Measurements from ENCODE around the gene CERS6. TPM values are rescaled to one million over a fixed set of nuclear protein-coding genes. Genes with fewer than 3 reads are reported as not detected.

The CERS6 gene
- total RNA-seq, 1 experiment from 2014 or later = 8.3 TPM

GRCh38 chr2:168503901-168504300 lies 47.8 kb downstream of the CERS6 start:
- no peaks in the 10 kb centered on the region for H3K27me3 ChIP-seq (ENCODE audit: insufficient read depth, low read depth)
- no peak overlapping the region for H3K4me3 ChIP-seq
- H3K79me2 ChIP-seq (ENCODE audit: low read depth) = no peaks in the 10 kb centered on the region
- H3K27ac ChIP-seq = no peak overlapping the region
- H3K9me3 ChIP-seq (ENCODE audit: insufficient read depth, low read depth) = no peaks in the 10 kb centered on the region
- H4K20me1 ChIP-seq (ENCODE audit: insufficient read depth) = no peaks in the 10 kb centered on the region
- no peak for DNase-seq
- H2AFZ ChIP-seq = no peak overlapping the region
- BruUV-seq (replicated peaks) = no TSS peak
- no peak overlapping the region for H3K4me2 ChIP-seq
- intact Hi-C loops (cut with micrococcal nuclease; ENCODE audit: unreplicated experiment) = no loop called here
- CTCF ChIA-PET = no interaction called here
- no peaks in the 10 kb centered on the region for H3F3A ChIP-seq (ENCODE audit: insufficient read depth, low read depth)
- POLR2A ChIA-PET (ENCODE audit: unreplicated experiment) = no interaction called here
- no peaks in the 10 kb centered on the region for H3K4me1 ChIP-seq (replicated peaks; ENCODE audit: insufficient read depth)
- no peaks in the 10 kb centered on the region for H3K9me2 ChIP-seq (ENCODE audit: insufficient read depth)
- TF ChIP-seq CTCF (conservative IDR thresholded peaks at IDR 0.05) (no peak), EZH2 (IDR thresholded peaks at IDR 0.05; ENCODE audit: low read depth) (no peak)
- H3K36me3 ChIP-seq (ENCODE audit: low read depth) = no peaks in the 10 kb centered on the region

GRCh38 chr2:168504323-168504722 lies 48.3 kb downstream of the CERS6 start:
- Histone ChIP-seq H3K4me2 (no peak overlapping the region), H3K9me3 (ENCODE audit: insufficient read depth, low read depth) (no peaks in the 10 kb centered on the region), H2AFZ (no peak overlapping the region), H3K79me2 (ENCODE audit: low read depth) (no peaks in the 10 kb centered on the region), H3K4me3 (no peak overlapping the region), H3K9me2 (ENCODE audit: insufficient read depth) (no peaks in the 10 kb centered on the region), H3K27me3 (ENCODE audit: insufficient read depth, low read depth) (no peaks in the 10 kb centered on the region), H3K4me1 (replicated peaks; ENCODE audit: insufficient read depth) (no peaks in the 10 kb centered on the region), H3K36me3 (ENCODE audit: low read depth) (no peaks in the 10 kb centered on the region), H3F3A (ENCODE audit: insufficient read depth, low read depth) (no peaks in the 10 kb centered on the region), H4K20me1 (ENCODE audit: insufficient read depth) (no peaks in the 10 kb centered on the region), H3K27ac (no peak overlapping the region)
- no TSS peak for BruUV-seq (replicated peaks)
- CTCF ChIA-PET = no interaction called here
- intact Hi-C loops (cut with micrococcal nuclease; ENCODE audit: unreplicated experiment) = no loop called here
- no peak for TF ChIP-seq CTCF (conservative IDR thresholded peaks at IDR 0.05)
- TF ChIP-seq EZH2 (IDR thresholded peaks at IDR 0.05; ENCODE audit: low read depth) = no peak
- POLR2A ChIA-PET (ENCODE audit: unreplicated experiment) = no interaction called here
- no peak for DNase-seq

GRCh38 chr2:168510125-168510756 lies 54.2 kb downstream of the CERS6 start:
- no peaks in the 10 kb centered on the region for H3K9me3 ChIP-seq (ENCODE audit: insufficient read depth, low read depth)
- no peaks in the 10 kb centered on the region for H4K20me1 ChIP-seq (ENCODE audit: insufficient read depth)
- POLR2A ChIA-PET (ENCODE audit: unreplicated experiment) = no interaction called here
- no peak overlapping the region for H2AFZ ChIP-seq
- intact Hi-C loops (cut with micrococcal nuclease; ENCODE audit: unreplicated experiment) = no loop called here
- H3K27me3 ChIP-seq (ENCODE audit: insufficient read depth, low read depth) = no peaks in the 10 kb centered on the region
- no peak overlapping the region for H3K27ac ChIP-seq
- no peaks in the 10 kb centered on the region for H3K36me3 ChIP-seq (ENCODE audit: low read depth)
- no peak for DNase-seq
- CTCF ChIA-PET = no interaction called here
- no peak overlapping the region for H3K4me3 ChIP-seq
- BruUV-seq (replicated peaks) = no TSS peak
- TF ChIP-seq CTCF (conservative IDR thresholded peaks at IDR 0.05) (no peak), EZH2 (IDR thresholded peaks at IDR 0.05; ENCODE audit: low read depth) (no peak)
- no peak overlapping the region for H3K4me2 ChIP-seq
- H3K4me1 ChIP-seq (replicated peaks; ENCODE audit: insufficient read depth) = no peaks in the 10 kb centered on the region
- no peaks in the 10 kb centered on the region for H3K9me2 ChIP-seq (ENCODE audit: insufficient read depth)
- no peaks in the 10 kb centered on the region for H3F3A ChIP-seq (ENCODE audit: insufficient read depth, low read depth)
- H3K79me2 ChIP-seq (ENCODE audit: low read depth) = no peaks in the 10 kb centered on the region
